GM19397 (cell line): Measurements from ENCODE around the gene BRIP1.
"Not testable (repeated sequence)": the region's sequence is repeated elsewhere in the genome, so short reads cannot be mapped to it uniquely, and the experiment has no call there.

Experiments
- ATAC-seq: cut with Tn5 transposase; IDR thresholded peaks from one replicate; pipeline ENCODE4 v1.9.1; 2021; ENCODE audit warnings: mild to moderate bottlenecking, moderate library complexity; ENCODE audit not compliant: unreplicated experiment

Gene BRIP1

DNA sequence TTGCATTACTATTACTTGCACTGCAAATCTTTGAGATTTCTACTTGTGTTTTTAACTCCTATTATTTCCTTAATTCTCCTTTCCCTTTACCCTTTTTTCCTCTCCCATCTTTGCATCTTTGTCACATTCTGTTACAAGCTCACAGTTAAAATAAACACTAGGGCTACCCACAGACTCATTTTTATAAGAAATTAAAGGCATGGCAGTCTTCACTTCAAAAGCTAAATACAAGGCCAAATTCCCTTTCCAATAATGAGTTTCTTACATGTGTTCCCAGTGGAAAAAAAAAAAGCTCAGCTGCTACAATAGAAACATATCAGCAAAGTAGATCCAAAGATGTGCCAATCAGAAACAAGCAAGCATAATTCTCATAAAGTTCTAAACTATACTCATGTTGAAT, 3.7 kb upstream of the BRIP1 start:
- ATAC-seq = no peak

DNA sequence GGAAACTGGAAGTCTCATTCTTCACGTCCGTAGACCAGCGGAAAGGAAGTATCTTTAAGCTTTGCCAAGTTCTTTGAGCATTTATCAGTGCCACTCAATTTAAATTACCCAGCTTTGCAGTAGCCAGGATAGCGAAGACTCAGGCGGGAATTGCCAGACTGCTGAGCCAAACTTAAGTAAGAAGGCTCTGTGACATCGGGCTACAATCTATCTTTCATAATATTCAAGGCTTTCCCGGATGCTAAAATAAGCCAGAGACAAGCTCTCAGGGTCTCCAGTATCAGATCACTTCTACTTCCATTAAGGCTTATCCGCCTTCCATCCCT, 436 bp upstream of the BRIP1 start:
- ATAC-seq = no peak

DNA sequence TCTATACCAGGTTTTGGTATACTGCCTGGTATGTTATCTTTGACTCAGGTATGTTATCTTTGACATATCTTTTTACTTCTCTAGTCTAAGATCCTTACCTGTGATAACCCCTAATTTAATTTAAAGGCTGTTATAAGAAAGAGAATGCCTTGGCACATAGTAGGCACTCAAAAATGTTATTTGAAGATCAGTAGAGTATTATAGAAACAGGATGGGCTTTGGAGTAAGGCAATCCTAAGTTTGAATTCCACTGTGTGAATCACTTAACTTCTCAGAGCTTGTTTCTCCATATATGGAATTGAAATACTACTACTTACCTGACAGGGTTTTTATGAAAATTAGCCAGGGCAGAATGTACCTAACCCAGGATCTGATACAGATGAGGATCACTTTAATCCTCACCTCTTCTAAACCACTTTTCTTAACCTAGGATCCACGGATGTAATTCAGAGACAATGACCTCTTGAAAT, 1.2 kb downstream of the BRIP1 start:
- no peak for ATAC-seq

DNA sequence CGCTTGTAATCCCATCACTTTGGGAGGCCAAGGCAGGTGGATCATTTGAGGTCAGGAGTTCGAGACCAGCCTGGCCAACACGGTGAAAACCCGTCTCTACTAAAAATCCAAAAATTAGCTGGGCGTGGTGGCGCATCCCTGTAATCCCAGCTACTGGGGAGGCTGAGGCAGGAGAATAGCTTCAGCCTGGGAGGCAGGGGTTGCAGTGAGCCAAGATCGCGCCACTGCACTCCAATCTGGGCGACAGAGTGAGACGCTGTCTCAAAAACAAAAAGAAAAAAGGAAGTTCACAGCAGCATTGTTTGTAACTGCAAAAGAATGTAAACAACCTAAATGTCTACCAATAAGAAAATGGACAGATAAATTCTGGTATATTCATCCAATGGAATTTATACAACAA, 2.9 kb downstream of the BRIP1 start:
- not testable (repeated sequence) for ATAC-seq

DNA sequence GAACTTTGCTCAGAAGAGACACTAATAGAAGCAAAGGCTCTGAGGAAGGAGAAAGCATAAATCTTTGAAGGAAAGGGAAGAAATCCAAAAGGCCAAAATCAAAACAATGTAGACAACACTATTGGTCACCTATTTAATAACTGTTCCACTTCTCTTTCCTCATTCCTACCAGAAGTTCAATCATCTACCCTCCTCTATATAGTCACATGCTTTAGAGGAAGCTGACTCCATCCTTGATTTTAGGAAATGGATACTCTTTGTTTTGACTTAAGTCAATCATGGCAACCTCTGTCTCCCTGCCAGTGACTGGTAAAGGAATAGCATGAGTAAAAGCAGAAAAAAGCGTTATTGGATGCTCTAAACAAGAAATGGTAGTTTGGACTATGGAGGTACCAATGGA, 7.3 kb downstream of the BRIP1 start:
- ATAC-seq = no peak

DNA sequence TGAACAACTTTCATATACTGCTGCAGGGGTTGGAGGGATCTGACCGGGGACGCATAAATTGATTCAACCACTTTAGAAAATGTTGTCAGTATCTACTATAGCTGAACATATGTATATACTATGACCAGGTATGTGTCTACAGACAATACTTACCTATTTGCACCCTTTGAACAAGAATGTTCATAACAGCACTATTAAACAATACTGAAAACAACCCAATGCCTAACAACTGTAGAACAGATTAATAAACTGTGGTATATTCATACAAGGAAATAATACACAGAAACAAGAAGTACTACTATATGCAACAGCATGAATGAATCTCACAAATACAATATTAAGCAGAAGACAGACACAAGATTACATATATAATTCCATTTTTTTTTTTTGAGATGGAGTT, 10.5 kb downstream of the BRIP1 start:
- no peak for ATAC-seq

DNA sequence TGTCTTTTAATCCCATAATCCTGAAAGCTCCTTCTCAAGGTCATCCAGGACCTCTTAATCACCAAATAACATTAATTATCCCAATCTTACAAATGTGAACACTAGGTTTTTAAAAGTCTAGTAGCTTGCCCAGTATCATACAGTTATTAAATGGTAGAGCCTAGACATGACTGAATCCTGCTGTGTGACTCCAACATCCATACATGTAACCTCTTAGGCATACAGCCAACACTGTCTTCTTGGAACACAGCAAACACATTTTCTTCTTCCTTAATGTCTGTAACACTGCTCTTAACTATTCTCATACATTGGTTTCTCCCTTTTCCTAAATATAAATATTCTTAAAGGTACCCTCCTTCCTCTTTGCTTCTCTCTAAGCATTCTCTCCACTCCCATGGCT, 13.7 kb downstream of the BRIP1 start:
- no peak for ATAC-seq

DNA sequence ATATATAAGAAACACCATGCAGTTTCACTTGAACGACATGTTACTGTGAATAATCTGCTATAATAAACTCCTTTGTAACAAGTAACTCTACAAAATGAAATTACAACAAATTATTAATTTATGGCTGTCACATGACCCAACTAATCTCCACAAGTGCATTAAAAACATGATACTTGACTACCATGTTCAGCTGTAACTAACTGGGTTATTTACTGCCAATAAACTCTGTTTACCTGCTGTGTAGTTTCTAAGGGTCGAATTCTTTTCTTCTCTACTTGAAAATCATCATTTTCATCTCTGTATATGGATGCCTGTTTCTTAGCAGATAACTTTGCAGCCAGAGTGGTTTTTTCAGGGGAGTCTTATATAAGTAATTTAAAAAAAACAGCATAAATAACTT, 14.4 kb downstream of the BRIP1 start:
- no peak for ATAC-seq

DNA sequence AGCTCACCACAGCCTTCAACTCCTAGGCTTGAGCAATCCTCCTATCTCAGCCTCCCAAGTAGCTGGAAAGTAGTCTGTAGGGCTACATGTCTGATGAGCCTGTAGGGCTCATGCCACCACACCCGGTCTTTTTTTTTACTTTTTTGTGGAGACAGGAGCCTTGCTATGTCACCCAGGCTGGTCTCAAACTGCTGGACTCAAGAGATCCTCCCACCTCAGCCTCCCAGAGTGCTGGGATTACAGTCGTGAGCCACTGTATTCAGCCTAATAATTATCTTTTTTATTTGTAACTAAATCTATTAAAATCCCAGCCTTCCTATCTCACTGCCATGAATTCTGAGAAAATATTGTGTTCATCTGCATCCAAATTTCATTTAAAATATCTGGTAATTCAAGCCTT, 15.1 kb downstream of the BRIP1 start:
- ATAC-seq = no peak

DNA sequence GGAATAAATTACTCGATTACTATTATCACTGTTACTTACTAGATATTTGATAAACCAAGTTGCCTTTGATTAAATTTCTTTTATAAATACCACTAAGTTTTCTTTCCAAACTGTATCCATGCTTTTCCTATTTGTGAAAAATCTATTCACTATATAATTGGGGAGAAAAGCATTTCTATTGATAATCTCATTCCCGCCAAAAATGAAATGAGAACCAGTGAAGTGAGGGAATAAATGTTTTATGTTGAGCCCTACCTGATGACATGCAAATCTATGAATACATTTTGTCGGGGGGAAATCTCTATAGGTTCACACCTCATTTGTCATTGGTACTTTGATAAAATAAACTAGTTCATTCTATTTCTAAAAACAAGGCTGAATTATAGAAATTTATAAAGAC, 15.7 kb downstream of the BRIP1 start:
- ATAC-seq = no peak

DNA sequence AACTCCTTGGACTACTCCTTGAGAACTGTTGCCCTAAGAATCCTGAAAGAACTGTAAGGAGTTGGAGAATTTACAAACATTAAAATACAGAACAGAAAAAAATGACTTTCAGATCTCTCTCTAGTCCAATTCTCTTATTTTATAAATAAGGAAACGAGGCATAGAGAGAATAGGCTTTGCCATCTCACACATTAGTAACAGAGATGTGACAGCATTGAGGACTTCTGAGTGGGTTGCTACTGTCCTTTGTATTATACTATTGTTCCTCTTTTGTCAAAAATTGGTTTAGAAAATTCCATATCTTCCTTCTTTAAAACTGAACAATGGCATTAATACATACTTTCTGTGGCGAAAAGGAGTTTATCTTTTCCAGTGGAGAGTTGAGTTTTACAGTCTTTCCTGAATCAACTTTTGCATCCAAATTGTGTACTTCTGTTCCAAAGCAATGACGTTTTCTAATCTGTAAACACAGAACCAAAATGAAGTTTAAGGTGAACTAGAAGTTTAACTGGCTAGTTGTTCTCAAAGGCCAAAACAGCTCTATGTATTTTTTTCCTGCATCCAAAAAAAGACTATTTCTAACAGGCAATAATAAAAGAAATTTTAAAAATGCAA, 16.5 kb downstream of the BRIP1 start:
- ATAC-seq = no peak

DNA sequence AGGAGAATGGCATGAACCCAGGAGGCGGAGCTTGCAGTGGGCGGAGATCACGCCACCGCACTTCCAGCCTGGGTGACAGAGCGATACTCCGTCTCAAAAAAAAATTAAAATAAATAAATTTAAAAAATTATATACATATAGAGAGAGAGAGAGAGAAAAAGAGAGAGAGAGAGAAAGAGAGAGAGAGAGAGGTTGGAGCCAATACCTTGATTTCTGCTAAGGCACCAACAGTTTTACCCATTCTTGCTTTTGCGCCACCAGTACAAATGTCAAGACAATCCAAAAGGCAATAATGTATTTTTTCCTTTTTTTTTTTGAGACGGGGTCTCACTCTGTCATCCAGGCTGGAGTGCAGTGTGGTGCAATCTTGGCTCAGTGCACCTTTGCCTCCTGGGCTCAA, 17.2 kb downstream of the BRIP1 start:
- no peak for ATAC-seq

DNA sequence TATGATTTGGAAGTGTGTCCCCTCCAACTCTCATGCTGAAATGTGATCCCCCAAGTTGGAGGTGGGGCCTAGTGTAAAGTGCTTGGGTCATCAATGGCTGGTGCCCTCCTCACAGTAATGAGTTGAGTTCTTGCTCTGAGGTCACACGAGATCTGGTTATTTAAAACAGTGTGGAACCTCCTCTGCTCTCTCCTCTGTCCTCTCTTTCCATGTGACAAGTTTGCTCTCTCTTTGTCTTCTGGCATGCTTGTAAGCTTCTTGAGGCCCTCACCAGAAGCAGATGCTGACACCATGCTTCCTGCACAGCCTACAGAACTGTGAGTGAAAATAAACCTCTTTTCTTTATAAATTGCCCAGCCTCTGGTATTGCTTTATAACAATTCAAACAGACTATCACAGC, 19.9 kb downstream of the BRIP1 start:
- ATAC-seq = no peak

DNA sequence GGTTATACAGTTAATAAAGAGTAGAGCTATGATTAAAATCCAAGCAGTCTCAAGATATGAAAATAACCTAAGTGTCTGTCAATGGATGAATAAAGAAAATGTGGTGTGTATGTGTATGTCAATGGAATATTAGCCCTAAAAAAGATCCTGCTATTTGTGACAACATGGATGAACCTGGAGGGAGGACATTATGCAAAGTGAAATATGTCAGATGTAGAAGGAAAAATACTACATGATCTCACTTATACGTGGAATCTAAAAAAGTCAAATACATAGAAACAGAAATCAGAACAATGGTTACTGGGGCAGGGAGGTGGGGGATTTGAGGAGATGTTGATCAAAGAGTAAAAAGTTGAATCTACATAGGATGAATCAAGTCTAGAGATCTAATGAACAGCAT, 20.4 kb downstream of the BRIP1 start:
- ATAC-seq = no peak

DNA sequence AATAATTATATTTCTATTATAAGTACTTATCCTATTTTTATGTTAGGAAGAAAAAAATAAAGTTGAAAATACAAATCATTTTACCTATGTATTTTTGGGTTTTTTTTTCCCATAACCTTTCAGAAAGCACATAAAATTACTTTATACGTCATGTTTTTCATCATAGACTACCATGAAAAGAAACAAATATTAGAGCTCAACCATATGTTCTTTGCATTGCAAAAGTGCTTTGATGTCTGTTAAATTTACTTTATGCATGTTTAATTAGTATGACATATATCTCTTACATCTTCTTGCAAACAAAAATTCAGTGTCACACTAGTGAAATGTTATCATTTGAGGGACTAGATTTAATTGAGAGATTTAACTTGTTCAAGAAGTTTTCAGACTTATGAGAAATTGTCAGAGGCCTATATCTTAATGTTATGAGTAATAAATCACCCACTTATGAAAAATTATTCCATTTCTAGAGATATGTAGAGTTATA, 24.0 kb downstream of the BRIP1 start:
- no peak for ATAC-seq

DNA sequence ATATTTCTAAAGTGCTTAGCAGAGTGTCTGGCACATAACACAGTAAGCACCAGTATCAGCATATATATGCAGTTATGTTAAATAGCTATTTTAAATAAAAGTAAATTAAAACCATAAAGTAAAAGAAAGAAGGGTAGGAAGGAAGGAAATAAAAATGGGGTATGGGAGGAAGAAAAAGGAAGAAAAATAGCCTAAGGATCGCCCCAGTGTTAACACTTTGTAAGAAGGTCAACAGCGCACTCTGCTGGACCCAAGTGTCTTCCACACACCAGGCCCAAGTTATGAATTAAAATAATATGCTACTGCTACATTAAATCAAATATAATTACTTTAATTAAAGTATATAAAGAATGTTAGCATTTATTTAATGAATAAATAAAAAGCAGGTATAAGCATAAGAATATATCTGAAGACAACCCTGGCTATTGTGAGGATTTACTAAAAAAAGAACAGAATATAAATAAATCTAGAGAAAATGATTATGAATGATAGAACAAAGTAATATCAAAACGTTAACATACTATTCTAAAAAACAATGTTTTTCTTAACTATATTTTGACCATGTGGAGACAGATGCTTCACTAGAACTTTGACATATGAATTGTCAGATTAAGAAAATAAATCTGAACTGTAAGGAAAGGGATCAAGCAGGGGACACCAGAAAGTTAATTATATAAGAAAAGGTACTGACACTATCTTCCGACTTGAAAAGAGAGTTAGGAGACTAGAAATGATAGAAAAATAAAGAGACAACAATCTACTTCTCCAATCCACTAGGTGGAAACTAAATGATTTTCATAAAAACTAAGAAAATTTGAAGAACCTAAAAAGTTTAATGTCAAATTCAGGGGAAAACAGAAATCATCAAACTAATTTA, 25.9 kb downstream of the BRIP1 start:
- no peak for ATAC-seq

DNA sequence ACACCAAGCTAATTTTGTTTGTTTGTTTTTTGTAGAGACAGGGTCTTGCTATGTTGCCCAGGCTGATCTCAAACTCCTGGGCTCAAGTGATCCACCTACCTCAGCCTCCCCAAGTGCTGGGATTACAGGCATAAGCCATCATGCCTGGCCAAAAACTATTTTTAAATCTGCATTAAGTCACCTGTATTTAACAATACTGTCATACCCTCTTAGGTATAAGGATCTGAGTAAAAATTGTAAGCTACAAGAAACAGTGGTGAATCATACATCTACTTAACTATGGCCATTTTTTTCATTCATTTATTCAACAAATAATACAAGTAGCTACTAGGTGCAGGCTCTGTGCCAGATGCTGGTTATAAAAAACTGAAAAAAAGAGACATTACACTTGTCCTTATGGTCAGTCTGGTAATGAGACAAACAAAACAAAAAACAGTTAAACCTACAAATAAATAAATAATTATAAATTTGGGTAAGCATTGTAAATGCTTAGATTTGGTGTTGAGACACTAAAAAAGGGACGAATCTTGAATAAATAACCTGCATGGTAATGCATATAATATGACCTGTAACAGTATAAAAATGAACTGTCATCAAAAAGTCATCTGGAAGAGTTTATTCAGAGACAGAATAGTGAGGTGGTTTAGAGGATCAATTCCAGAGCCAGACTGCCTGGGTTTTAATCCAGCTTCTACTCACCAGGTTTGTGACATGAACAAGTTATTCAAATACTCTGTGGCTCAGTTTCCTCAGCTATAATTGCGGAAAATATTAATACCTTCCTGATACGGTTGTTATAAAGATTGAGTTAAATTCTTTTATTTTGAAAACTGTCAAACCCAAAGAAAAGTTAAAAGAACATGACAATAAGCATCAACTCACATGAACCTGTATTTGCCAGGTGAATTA, 26.8 kb downstream of the BRIP1 start:
- no peak for ATAC-seq

DNA sequence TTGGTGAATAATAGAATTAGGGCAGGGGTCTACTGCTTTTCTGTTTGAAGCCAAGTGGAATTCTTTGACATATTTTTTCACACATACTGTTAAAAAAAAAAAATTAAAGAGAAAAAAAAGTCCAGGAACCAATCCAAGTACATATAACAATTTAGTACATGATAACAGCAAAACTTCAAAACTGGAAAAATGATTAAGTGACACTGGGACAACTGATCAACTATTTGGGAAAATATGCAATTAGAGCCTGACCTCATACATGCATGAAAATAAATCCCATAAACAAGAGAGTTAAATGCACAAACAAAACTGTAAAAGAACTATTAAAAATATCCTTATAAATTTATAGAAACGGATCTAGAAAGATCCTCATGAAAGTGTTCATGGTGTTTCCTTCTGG, 27.7 kb downstream of the BRIP1 start:
- ATAC-seq = no peak

DNA sequence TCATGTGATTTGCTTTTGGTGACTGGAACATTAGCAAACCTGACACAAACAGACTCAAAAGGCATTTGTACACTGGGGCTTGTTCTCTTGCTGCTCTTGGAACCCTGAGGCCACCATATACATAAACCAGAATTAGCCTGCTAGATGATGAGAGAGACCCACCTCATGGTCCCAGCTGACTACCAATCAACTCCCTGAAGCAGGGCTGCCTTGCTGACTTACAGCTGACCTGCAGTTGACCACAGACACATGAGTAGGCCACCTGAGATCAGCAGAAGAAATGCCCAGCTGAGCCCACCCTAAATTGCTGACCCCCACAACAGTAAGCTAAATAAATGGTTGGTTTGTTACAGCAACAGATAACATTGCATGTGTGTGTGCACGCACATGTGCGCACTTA, 28.7 kb downstream of the BRIP1 start:
- no peak for ATAC-seq

DNA sequence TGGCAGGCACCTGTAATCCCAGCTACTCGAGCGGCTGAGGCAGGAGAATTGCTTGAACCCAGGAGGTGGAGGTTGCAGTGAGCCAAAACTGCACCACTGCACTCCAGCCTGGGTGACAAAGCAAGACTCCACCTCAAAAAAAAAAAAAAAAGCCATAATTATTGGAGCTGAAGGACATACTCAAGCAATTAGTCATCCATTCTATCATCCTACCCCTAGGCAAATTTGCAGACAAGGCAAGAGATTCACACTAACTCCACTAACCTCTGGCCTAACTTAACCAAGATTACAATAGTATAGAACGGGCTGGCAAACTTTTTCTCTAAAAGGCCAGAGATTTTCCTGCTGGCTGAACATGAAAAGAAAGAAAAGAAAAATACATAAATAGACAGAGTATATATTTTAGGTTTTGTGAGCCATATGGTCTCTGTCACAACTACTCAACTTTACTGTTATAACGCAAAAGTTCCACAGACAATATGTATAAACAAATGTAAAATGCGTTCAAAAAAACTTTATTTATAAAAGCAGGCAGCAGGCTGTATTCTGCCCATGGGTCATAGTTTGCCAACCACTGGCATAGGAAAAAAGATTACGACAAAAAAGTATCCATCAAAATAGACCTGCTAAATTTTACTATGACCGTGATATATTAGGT, 29.7 kb downstream of the BRIP1 start:
- no peak for ATAC-seq

DNA sequence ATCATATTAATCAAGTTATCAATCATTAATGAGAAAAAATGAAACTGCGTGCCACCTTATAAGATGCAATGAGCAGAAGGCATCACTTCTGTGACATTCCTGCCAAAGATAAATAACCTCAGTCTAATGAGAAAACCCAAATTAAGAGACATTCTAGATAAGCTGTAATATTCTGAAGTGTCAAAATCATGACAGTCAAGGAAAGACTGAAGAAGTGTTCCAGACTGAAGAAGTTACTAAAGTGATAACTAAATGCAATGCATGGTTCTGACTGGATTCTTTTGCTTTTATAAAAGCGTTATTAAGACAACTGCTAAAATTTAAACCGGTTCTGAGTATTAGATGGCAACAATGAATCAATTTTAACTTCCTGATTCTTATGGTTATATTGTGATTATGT, 30.9 kb downstream of the BRIP1 start:
- no peak for ATAC-seq
